Neural cell (in vitro differentiated cells): ENCODE results near the gene CERS1. TPM values are rescaled to one million over a fixed set of nuclear protein-coding genes. Genes with fewer than 3 reads are reported as not detected.

Experiments
- H2AFZ ChIP-seq: fragments of 200-600, 300-800 bp; sonication (generic), shearing (Covaris generic); 2 replicates; pipeline ENCODE4 v1.6.0; 2014; ENCODE audit warnings: low read depth, mild to moderate bottlenecking, antibody characterized with exemption, low read length, moderate library complexity
- H3F3A ChIP-seq: fragments of 200-600 bp; shearing (Covaris generic); 2 replicates; pipeline ENCODE4 v1.6.1; 2016; ENCODE audit warnings: mild to moderate bottlenecking, moderate library complexity, mixed read lengths, antibody characterized with exemption, low read length; ENCODE audit not compliant: insufficient read depth, poor library complexity, severe bottlenecking
- H3K27ac ChIP-seq: fragments of 200-600, 300-800 bp; sonication (generic), shearing (Covaris generic); 2 replicates; pipeline ENCODE4 v1.5.1; 2014; ENCODE audit warnings: mild to moderate bottlenecking, low read length, moderate library complexity
- H3K27me3 ChIP-seq: fragments of 300-800, 200-600 bp; sonication (generic), shearing (Covaris generic); 2 replicates; pipeline ENCODE4 v1.6.0; 2014; ENCODE audit warnings: mild to moderate bottlenecking, low read depth, low read length, moderate library complexity; ENCODE audit not compliant: insufficient read depth
- H3K36me3 ChIP-seq: fragments of 300-800, 200-600 bp; sonication (generic), shearing (Covaris generic); 2 replicates; pipeline ENCODE4 v1.5.1; 2014; ENCODE audit warnings: mild to moderate bottlenecking, antibody characterized with exemption, low read length, moderate library complexity; ENCODE audit not compliant: insufficient read depth
- H3K4me2 ChIP-seq: fragments of 300-800, 200-600 bp; sonication (generic), shearing (Covaris generic); 2 replicates; pipeline ENCODE4 v1.6.0; 2014; ENCODE audit warnings: mild to moderate bottlenecking, low read length
- H3K4me3 ChIP-seq: fragments of 300-800, 200-600 bp; sonication (generic), shearing (Covaris generic); 2 replicates; pipeline ENCODE4 v1.5.1; 2014; ENCODE audit warnings: mild to moderate bottlenecking, low read length, moderate library complexity
- H3K79me2 ChIP-seq: fragments of 200-600 bp; shearing (Covaris generic); replicated peaks from 2 replicates; pipeline ENCODE4 v1.6.0; 2014; ENCODE audit warnings: mild to moderate bottlenecking, low read length, moderate library complexity; ENCODE audit not compliant: insufficient read depth
- H3K9ac ChIP-seq: fragments of 300-800, 200-600 bp; sonication (generic), shearing (Covaris generic); 2 replicates; pipeline ENCODE4 v1.6.1; 2016; ENCODE audit warnings: mild to moderate bottlenecking, low read length, mixed read lengths
- H3K9me2 ChIP-seq: fragments of 200-600 bp; shearing (Covaris generic); 2 replicates; pipeline ENCODE4 v1.6.1; 2016; ENCODE audit warnings: mild to moderate bottlenecking, low read length, mixed read lengths; ENCODE audit not compliant: insufficient read depth
- H3K9me3 ChIP-seq: fragments of 200-600, 300-800 bp; sonication (generic), shearing (Covaris generic); 2 replicates; pipeline ENCODE4 v1.6.1; 2016; ENCODE audit warnings: mild to moderate bottlenecking, mixed run types, low read length, moderate library complexity, mixed read lengths
- H4K20me1 ChIP-seq: fragments of 200-600 bp; shearing (Covaris generic); 2 replicates; pipeline ENCODE4 v1.6.1; 2016; ENCODE audit warnings: mild to moderate bottlenecking, mixed run types; ENCODE audit not compliant: insufficient read depth
- CTCF ChIP-seq: fragments of 450-650 bp; IDR thresholded peaks from 2 replicates; pipeline ENCODE4 v1.5.1; 2014; ENCODE audit warnings: antibody characterized with exemption, mild to moderate bottlenecking, moderate library complexity; ENCODE audit not compliant: poor library complexity, severe bottlenecking
- EP300 ChIP-seq: fragments of 450-650 bp; conservative IDR thresholded peaks from 2 replicates; pipeline ENCODE4 v1.6.1; 2014; ENCODE audit warnings: antibody characterized with exemption, mild to moderate bottlenecking, moderate library complexity; ENCODE audit not compliant: poor library complexity, severe bottlenecking
- EZH2 ChIP-seq: fragments of 200-600, 300-800 bp; shearing (Covaris generic), sonication (generic); IDR thresholded peaks from 2 replicates; pipeline ENCODE4 v1.6.1; 2014; ENCODE audit warnings: antibody characterized with exemption, low read length, borderline replicate concordance, mild to moderate bottlenecking; ENCODE audit not compliant: insufficient read depth, poor library complexity, severe bottlenecking
- MXI1 ChIP-seq: fragments of 450-650 bp; conservative IDR thresholded peaks from 2 replicates; pipeline ENCODE4 v1.6.1; 2014; ENCODE audit warnings: antibody characterized with exemption, mild to moderate bottlenecking; ENCODE audit not compliant: poor library complexity, severe bottlenecking
- POLR2AphosphoS5 ChIP-seq: IDR thresholded peaks from 2 replicates; pipeline ENCODE4 v1.6.1; 2012
- RAD21 ChIP-seq: fragments of 450-650 bp; conservative IDR thresholded peaks from 2 replicates; pipeline ENCODE4 v1.6.1; 2014; ENCODE audit warnings: antibody characterized with exemption, mild to moderate bottlenecking, moderate library complexity
- REST ChIP-seq: IDR thresholded peaks from 2 replicates; pipeline ENCODE4 v1.6.1; 2012; ENCODE audit warnings: borderline replicate concordance
- SMC3 ChIP-seq: fragments of 450-650 bp; conservative IDR thresholded peaks from 2 replicates; pipeline ENCODE4 v1.6.1; 2014; ENCODE audit warnings: antibody characterized with exemption, mild to moderate bottlenecking, moderate library complexity; ENCODE audit not compliant: poor library complexity
- TAF1 ChIP-seq: IDR thresholded peaks from 2 replicates; pipeline ENCODE4 v1.6.1; 2012; ENCODE audit warnings: low read depth
- polyA plus RNA-seq: library from polyadenylated mRNA; depleted of rRNA; stranded (reverse); fragments of >200 nt; gene quantifications from 2 replicates; pipeline ENCODE4 v1.2.3, GENCODE V29; 2014

Gene CERS1
- polyA plus RNA-seq, 1 donor from 2014 or later = 19.1 TPM

DNA sequence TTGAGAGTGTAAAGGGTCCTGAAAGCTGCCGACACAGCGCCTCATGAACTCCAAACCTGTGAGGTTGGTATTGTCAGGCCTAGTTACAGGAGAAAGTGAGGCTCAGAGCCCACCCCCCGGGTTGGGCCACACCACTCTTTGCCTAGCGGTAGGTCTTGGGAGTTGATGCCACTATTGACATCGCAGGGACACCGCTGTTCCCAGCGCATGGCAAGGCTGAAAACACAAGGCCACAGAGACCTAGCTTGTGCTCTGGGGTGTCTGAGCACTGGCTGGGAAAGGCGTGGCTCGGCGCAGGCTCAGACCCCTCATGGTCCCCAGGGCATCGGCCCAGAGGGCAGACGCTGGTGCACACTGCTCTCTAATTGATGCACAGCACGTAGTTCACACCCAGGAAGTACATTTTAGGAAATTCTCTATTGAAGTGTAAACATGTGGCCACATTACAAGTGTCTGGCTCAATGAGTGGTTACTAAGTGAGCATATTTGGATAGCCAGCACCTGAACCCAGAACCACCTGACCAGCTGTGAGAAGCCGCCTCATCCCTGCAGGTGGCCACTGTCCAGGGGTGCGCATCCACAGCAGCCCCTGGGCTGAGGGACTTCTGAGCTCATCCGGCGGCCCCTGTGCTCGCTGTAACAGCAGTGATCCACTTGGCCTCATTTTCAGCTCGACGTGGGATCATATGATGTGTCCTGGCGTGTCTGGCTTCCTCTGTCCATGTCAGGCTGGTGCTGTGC lies 36.9 kb downstream of the CERS1 start:
- H2AFZ ChIP-seq = no peak overlapping the region
- no peak overlapping the region for H3K4me2 ChIP-seq
- H3K27me3 ChIP-seq = no peaks in the 10 kb centered on the region
- H3K4me3 ChIP-seq = no peak overlapping the region
- no peaks in the 10 kb centered on the region for H3K36me3 ChIP-seq
- no peaks in the 10 kb centered on the region for H4K20me1 ChIP-seq
- no peak overlapping the region for H3K27ac ChIP-seq
- H3K9ac ChIP-seq = no peak overlapping the region
- TF ChIP-seq MXI1 = no peak
- TF ChIP-seq TAF1 = no peak
- TF ChIP-seq REST = no peak
- TF ChIP-seq CTCF = no peak
- TF ChIP-seq SMC3 = no peak
- TF ChIP-seq EP300 = no peak
- TF ChIP-seq EZH2 = no peak
- TF ChIP-seq RAD21 = no peak
- no peak for TF ChIP-seq POLR2AphosphoS5
- H3K9me2 ChIP-seq = no peaks in the 10 kb centered on the region
- no peaks in the 10 kb centered on the region for H3F3A ChIP-seq
- H3K79me2 ChIP-seq = no peaks in the 10 kb centered on the region
- H3K9me3 ChIP-seq = no peaks in the 10 kb centered on the region

DNA sequence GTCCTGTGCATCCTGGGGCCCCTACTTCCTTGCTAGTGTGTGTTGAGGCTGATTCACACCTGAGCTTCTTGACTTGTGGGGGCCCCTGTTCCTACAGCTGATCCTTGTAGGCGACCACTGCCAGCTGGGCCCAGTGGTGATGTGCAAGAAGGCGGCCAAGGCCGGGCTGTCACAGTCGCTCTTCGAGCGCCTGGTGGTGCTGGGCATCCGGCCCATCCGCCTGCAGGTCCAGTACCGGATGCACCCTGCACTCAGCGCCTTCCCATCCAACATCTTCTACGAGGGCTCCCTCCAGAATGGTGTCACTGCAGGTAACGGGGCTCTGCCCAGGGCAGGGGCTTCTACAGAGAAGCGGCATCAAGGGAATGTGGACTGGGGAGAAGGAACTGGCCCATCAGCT lies 38.7 kb downstream of the CERS1 start:
- Histone ChIP-seq H3K27ac (no peak overlapping the region), H3K79me2 (no peaks in the 10 kb centered on the region), H2AFZ (no peak overlapping the region), H3K9ac (no peak overlapping the region), H3K27me3 (no peaks in the 10 kb centered on the region), H3F3A (no peaks in the 10 kb centered on the region), H3K9me2 (no peaks in the 10 kb centered on the region), H3K4me3 (no peak overlapping the region), H4K20me1 (no peaks in the 10 kb centered on the region), H3K9me3 (no peaks in the 10 kb centered on the region), H3K4me2 (no peak overlapping the region), H3K36me3 (no peaks in the 10 kb centered on the region)
- no peak for TF ChIP-seq SMC3
